HG02678 (cell line): Measurements from ENCODE around the gene WNT1.
A peak's percentile ranks its signal among the peaks of the same experiment; 100 is the strongest.

Experiments
- ATAC-seq: cut with Tn5 transposase; IDR thresholded peaks from one replicate; pipeline ENCODE4 v1.9.1; 2021; ENCODE audit warnings: mild to moderate bottlenecking, moderate library complexity; ENCODE audit not compliant: unreplicated experiment

Gene WNT1

GRCh38 chr12:48979602-48980388 is 1.7 kb downstream of the WNT1 start:
- ATAC-seq = no peak

DNA sequence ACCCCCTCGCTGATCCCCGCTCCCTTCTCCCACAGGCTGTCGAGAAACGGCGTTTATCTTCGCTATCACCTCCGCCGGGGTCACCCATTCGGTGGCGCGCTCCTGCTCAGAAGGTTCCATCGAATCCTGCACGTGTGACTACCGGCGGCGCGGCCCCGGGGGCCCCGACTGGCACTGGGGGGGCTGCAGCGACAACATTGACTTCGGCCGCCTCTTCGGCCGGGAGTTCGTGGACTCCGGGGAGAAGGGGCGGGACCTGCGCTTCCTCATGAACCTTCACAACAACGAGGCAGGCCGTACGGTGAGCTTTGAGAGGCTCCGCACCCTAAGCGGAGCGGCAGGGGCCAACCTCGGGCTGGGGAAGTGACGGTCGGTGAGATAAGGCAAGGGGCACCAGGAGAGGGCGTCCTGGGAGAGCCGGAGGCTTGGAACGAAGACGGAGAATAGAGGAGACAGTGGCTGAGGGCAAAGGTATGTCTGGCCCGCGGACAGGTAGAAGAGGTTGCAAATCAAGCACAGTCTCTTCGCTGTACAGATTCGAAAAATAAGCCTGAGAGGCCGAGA is 2.3 kb downstream of the WNT1 start:
- no peak for ATAC-seq

- ATAC-seq = no peak
Measured at GRCh38 chr12:48980953-48981756, 3.0 kb downstream of the WNT1 start.

DNA sequence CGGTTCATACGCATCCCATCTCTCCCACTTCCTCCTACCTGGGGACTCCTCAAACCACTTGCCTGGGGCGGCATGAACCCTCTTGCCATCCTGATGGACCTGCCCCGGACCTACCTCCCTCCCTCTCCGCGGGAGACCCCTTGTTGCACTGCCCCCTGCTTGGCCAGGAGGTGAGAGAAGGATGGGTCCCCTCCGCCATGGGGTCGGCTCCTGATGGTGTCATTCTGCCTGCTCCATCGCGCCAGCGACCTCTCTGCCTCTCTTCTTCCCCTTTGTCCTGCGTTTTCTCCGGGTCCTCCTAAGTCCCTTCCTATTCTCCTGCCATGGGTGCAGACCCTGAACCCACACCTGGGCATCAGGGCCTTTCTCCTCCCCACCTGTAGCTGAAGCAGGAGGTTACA is 3.6 kb downstream of the WNT1 start:
- ATAC-seq = no peak

GRCh38 chr12:48982397-48983080 is 4.4 kb downstream of the WNT1 start:
- ATAC-seq = no peak

GRCh38 chr12:48985475-48985897 is 7.4 kb downstream of the WNT1 start:
- ATAC-seq = no peak

DNA sequence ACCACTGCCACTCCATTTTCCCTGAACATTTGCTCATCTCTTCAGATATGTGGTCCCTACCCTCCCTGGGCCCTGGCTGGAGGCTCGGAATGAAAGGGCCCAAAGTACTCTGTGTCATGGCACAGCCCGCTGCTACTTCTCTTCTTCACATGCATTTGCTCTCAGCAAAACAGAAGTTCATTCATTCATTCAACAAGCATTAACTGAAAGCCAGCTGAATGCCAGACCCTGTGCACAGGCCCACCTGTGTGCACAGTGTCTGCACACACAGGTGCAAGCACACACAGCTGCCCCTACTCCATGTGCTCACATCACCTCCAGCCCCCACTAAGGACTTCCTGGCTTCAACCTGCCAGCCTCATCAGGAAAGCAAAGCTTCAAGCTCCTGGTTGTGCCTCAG is 7.8 kb downstream of the WNT1 start:
- no peak for ATAC-seq

GRCh38 chr12:48986720-48987291 is 8.7 kb downstream of the WNT1 start:
- ATAC-seq = no peak

DNA sequence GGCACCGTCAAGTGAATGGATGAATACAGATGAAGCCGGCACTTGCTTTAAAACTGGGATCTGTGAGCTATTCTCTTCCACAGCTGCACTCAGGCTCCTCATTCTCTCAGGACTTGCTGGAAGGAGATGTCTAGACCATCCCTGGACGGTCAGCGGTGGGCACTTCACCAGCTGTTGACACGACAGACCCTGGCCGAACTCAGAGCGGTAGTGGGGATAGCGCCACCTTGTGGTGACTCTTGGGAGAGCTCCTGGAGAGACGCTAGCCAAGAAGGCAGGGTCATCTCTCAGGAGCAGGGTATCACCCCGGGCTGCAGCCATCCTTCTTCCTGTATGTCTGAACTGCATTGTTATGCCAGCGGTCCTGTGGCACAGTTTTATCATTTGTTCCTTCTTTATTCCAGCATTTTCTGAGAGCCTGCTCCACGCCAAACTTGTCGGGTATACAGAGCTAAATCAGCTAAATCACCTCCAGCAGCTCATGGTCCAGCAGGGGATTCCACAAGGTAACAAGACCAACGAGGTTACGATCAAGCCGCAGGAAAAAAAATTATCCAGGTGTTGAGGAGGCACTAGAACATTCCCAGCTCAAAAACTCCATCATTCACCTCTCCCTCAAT is 10.0 kb downstream of the WNT1 start:
- ATAC-seq = no peak

- no peak for ATAC-seq
Measured at GRCh38 chr12:48990552-48990951, 12.4 kb downstream of the WNT1 start.

- no peak for ATAC-seq
Measured at GRCh38 chr12:48991247-48992050, 13.3 kb downstream of the WNT1 start.

DNA sequence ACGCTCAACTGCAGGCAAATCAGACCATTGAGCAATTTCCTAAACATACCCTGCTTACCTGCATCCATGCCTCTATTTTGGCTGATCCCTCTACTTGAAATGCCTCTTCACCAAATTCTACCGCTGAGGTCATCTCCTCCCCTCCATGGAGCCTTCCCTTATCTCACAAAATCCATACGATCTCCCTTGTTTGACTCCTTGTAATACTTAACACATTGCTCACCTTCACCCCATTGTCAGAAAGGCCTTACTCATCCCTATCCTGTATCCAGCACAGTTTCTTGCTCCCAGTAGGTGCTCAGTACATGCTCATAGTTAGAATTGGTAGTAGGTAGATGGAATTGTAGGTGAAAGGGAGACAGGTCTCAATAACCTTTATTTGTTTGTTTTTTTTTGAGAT is 15.7 kb downstream of the WNT1 start:
- no peak for ATAC-seq

GRCh38 chr12:48994224-48995085 is 16.3 kb downstream of the WNT1 start:
- no peak for ATAC-seq

- ATAC-seq = peak; percentile 37
Measured at GRCh38 chr12:48995086-48995879, 17.2 kb downstream of the WNT1 start.

DNA sequence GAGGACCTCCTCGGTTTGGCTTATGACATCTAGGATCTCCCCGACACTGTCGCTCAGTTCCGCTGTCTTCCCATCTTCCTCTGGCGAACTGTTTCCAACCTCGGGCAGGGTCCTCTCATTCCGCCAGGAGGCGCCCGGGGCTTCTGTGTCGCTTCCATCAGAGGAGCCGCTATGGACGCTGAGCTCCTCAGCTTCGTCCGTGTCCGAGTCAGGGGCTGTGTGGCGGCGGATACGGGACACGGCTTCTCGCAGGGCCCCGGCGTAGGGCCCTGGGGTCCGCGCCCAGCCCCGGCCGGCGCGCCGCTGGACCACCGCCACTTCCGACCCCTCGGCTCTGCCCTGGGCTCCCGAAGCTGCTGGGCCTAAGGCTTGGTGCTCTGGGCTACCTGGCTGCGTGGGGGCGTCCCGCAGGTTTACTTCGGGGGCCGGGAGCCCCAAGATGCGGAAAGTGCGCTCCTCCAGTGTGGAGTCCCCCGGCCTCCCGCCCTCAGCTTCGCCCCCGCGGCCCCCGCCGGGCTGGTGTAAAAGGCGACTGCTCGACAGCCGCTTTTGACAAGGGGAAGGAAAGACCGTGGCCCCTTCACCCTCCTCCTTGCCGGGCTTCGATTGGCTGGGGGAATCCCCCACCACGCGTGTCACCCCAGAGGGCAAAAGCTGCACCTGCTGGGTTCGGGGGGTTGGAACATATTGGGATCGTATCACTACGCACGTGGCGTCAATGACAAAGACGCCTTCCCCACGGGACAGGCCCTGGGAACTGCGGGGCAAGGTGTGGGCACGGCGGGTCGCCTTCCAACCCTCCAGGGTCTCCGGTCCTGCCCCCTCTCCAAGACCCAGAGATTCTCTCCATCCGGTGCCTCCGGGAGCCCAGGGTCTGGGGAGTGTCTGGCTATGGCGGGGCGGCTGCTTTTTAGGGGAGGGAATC is 18.9 kb downstream of the WNT1 start:
- no peak for ATAC-seq

DNA sequence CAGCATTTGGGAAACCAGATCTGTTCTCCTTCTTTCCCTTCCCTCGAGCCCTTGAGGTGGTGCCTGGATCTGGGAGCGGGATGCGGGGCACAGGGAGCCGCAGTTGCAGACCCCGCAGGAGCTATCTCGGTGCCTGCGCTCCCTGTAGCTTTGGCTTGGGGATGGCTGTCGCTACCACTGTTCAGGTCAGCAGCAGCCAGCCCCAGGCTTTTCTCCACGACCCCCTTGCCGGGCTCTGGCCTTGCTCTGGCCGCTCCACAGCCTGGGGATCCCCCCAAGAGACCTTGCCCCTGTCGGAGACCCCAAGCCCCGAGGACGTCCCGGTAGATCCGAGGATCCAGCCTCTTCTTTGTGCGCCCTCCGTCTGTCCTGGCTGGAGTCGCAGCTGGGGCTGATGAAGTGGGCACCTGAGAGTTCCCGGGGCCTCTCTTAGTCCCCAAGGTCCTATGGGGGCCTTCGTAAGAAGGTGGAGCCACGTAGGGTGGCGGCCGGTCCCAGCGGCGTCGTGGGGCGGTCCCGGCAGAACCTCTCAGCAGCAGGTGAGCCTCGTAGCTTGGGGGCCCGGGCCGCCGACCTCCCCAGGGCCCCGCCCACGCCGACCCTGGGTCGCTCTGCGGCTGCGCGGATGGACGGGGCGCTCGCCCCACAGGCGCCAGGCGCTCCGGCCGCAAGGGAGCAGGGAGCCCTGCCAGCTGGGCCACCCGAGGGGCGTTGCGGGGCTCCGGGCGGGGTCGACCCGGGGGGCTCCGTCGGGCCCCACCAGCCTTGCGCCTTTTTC is 19.8 kb downstream of the WNT1 start:
- peak; percentile 36 for ATAC-seq
